Neuronal stem cell (in vitro differentiated cells): Measurements from ENCODE around the gene ZBTB45. TPM values are rescaled to one million over a fixed set of nuclear protein-coding genes. Genes with fewer than 3 reads are reported as not detected.
A peak's percentile ranks its signal among the peaks of the same experiment; 100 is the strongest.

Experiments
- DNase-seq: peaks from one replicate; pipeline ENCODE4 v3.0.0-alpha.2; 2013; ENCODE audit warnings: low spot score
- H2AFZ ChIP-seq: one replicate; pipeline ENCODE4 v1.6.1; 2013; ENCODE audit warnings: mild to moderate bottlenecking, low read length, inconsistent platforms
- H2AK5ac ChIP-seq: 2 replicates; pipeline ENCODE4 v1.6.1; 2013; ENCODE audit warnings: low read depth, mild to moderate bottlenecking, inconsistent platforms, low read length, moderate library complexity, mixed read lengths
- H2BK120ac ChIP-seq: 2 replicates; pipeline ENCODE4 v1.6.1; 2013; ENCODE audit warnings: low read depth, mild to moderate bottlenecking, inconsistent platforms, low read length, moderate library complexity, mixed read lengths
- H2BK12ac ChIP-seq: one replicate; pipeline ENCODE4 v1.6.1; 2013; ENCODE audit warnings: low read length, inconsistent platforms
- H2BK15ac ChIP-seq: 2 replicates; pipeline ENCODE4 v1.6.1; 2013; ENCODE audit warnings: mild to moderate bottlenecking, low read length, inconsistent platforms, mixed read lengths
- H2BK5ac ChIP-seq: one replicate; pipeline ENCODE4 v1.6.1; 2013; ENCODE audit warnings: inconsistent platforms, mild to moderate bottlenecking, low read length, moderate library complexity
- H3K14ac ChIP-seq: one replicate; pipeline ENCODE4 v1.6.1; 2013; ENCODE audit warnings: low read length, inconsistent platforms
- H3K18ac ChIP-seq: 2 replicates; pipeline ENCODE4 v1.6.1; 2013; ENCODE audit warnings: low read length, inconsistent platforms
- H3K23ac ChIP-seq: 2 replicates; pipeline ENCODE4 v1.6.1; 2013; ENCODE audit warnings: low read depth, mild to moderate bottlenecking, mixed read lengths, low read length, inconsistent platforms; ENCODE audit not compliant: poor library complexity
- H3K27ac ChIP-seq: replicated peaks from 3 replicates; pipeline ENCODE4 v1.5.1; 2013; ENCODE audit warnings: low read length, inconsistent platforms
- H3K27me3 ChIP-seq, 3 experiments: 2 replicates each; pipeline ENCODE4 v1.6.1; 2013; ENCODE audit warnings: low read length in 3 of 3, mild to moderate bottlenecking in 2 of 3, inconsistent platforms in 1 of 3, low read depth in 1 of 3, mixed read lengths in 1 of 3, moderate library complexity in 1 of 3; ENCODE audit not compliant: control insufficient read depth in 3 of 3, insufficient read depth in 3 of 3
- H3K36me3 ChIP-seq, 2 donors: replicated peaks in 1 of 2; 2 replicates each; pipeline ENCODE4 v1.6.1; 2013; ENCODE audit warnings: low read length in 2 of 2; ENCODE audit not compliant: control insufficient read depth in 2 of 2, insufficient read depth in 2 of 2
- H3K4ac ChIP-seq: 2 replicates; pipeline ENCODE4 v1.6.1; 2013; ENCODE audit warnings: inconsistent platforms, mild to moderate bottlenecking, low read length, moderate library complexity
- H3K4me1 ChIP-seq, 2 donors: 1 replicate in 1 of 2; 2 replicates in 1 of 2; pipeline ENCODE4 v1.6.1; 2013; ENCODE audit warnings: low read length in 2 of 2, low read depth in 1 of 2; ENCODE audit not compliant: control insufficient read depth in 2 of 2, insufficient read depth in 1 of 2
- H3K4me2 ChIP-seq: one replicate; pipeline ENCODE4 v1.6.1; 2013; ENCODE audit warnings: mild to moderate bottlenecking, low read length, inconsistent platforms; ENCODE audit not compliant: insufficient read depth, poor library complexity, severe bottlenecking
- H3K4me3 ChIP-seq, 2 donors: 2 replicates each; pipeline ENCODE4 v1.5.1; 2013; ENCODE audit warnings: low read length in 2 of 2, mild to moderate bottlenecking in 2 of 2, inconsistent platforms in 1 of 2, moderate library complexity in 1 of 2
- H3K79me1 ChIP-seq: one replicate; pipeline ENCODE4 v1.6.1; 2013; ENCODE audit warnings: low read depth, mild to moderate bottlenecking, inconsistent platforms, low read length, moderate library complexity
- H3K9ac ChIP-seq: one replicate; pipeline ENCODE4 v1.6.1; 2013; ENCODE audit warnings: mild to moderate bottlenecking, low read depth, low read length, inconsistent platforms; ENCODE audit not compliant: poor library complexity
- H3K9me3 ChIP-seq, 2 donors: replicated peaks in 1 of 2; 2 replicates each; pipeline versions ENCODE3 to v1.6.1; 2013; ENCODE audit warnings: low read length in 2 of 2, mild to moderate bottlenecking in 2 of 2, inconsistent platforms in 1 of 2, low read depth in 1 of 2, mixed read lengths in 1 of 2, moderate library complexity in 1 of 2; ENCODE audit not compliant: control insufficient read depth in 2 of 2, insufficient read depth in 1 of 2
- H4K8ac ChIP-seq: one replicate; pipeline ENCODE4 v1.6.1; 2013; ENCODE audit warnings: low read depth, mild to moderate bottlenecking, inconsistent platforms, low read length, moderate library complexity
- H4K91ac ChIP-seq: one replicate; pipeline ENCODE4 v1.6.1; 2013; ENCODE audit warnings: low read length, low read depth, mild to moderate bottlenecking, inconsistent platforms; ENCODE audit not compliant: poor library complexity
- WGBS, 2 donors: extraction: QIAGEN DNeasy Blood & Tissue Kit; methylation state at CpG; one replicate each; pipeline ENCODE4 v1.1.7; 2013; ENCODE audit warnings: missing lambda C conversion rate in 2 of 2, mixed read lengths in 1 of 2; ENCODE audit not compliant: insufficient read length in 2 of 2, insufficient replicate concordance in 1 of 2; ENCODE audit errors: extremely low coverage in 2 of 2; 5-methylcytosine and 5-hydroxymethylcytosine counted together
- polyA plus RNA-seq, 2 experiments: library from polyadenylated mRNA; stranded (reverse); fragments of 200-250 nt; gene quantifications; one replicate each; pipeline ENCODE4 v1.2.3, GENCODE V29; 2013

Gene ZBTB45
- polyA plus RNA-seq (2013, experiment 1 of 2): 14.3 TPM
- 14.8 TPM for polyA plus RNA-seq (2013, experiment 2 of 2)

GRCh38 chr19:58519355-58520256 is at the start of gene ZBTB45:
ZBTB45 (minus strand) TSS chr19:58519810; CDS start chr19:58517673, 2,137 bp downstream.
- peaks cover 14% of the 10 kb centered on the region for H3K79me1 ChIP-seq
- H3K27me3 ChIP-seq: no peaks in the 10 kb centered on the region
- peak within 1 kb of the TSS; percentile 94 for H3K27ac ChIP-seq
- peak within 1 kb of the TSS; percentile 75 for H2BK15ac ChIP-seq
- H4K8ac ChIP-seq: no peak within 1 kb of the TSS
- peak within 1 kb of the TSS; percentile 99 for H3K9ac ChIP-seq
- H2AFZ ChIP-seq: peak within 1 kb of the TSS; percentile 90
- H2BK5ac ChIP-seq: peak within 1 kb of the TSS; percentile 93
- H3K9me3 ChIP-seq: no peaks in the 10 kb centered on the region
- peak within 1 kb of the TSS; percentile 99 for H2AK5ac ChIP-seq
- H3K4me3 ChIP-seq: peak within 1 kb of the TSS; percentile 53 to 89
- H3K4me1 ChIP-seq: peaks cover 9 to 12% of the 10 kb centered on the region in 2 donors
- H3K14ac ChIP-seq: peak within 1 kb of the TSS; percentile 85
- H3K36me3 ChIP-seq: peaks cover 19 to 27% of the 10 kb centered on the region in 2 donors
- peak within 1 kb of the TSS; percentile 85 for H4K91ac ChIP-seq
- peak within 1 kb of the TSS; percentile 58 for H2BK12ac ChIP-seq
- H3K23ac ChIP-seq: peak within 1 kb of the TSS; percentile 98
- peak within 1 kb of the TSS; percentile 85 for H3K4me2 ChIP-seq
- peak within 1 kb of the TSS; percentile 72 for H2BK120ac ChIP-seq
- no CpG with 5 or more reads among the region's 87 CpGs for WGBS, 2 donors
- peak; percentile 90 for DNase-seq
- peak within 1 kb of the TSS; percentile 99 for H3K4ac ChIP-seq
- H3K18ac ChIP-seq: peak within 1 kb of the TSS; percentile 99

- Histone ChIP-seq H2BK12ac (no peak overlapping the region), H3K4ac (no peak overlapping the region), H3K79me1 (peaks cover 2% of the 10 kb centered on the region), H3K23ac (no peak overlapping the region), H4K91ac (no peak overlapping the region), H2AFZ (no peak overlapping the region), H2BK120ac (no peak overlapping the region), H3K36me3 (peaks cover 30 to 55% of the 10 kb centered on the region in 2 donors), H3K9me3 (no peaks in the 10 kb centered on the region), H3K4me3 (no peak overlapping the region), H2AK5ac (no peak overlapping the region), H3K9ac (peak overlapping the region; percentile 50), H3K18ac (no peak overlapping the region), H3K4me1 (peaks cover 5 to 7% of the 10 kb centered on the region in 2 donors), H3K4me2 (no peak overlapping the region), H2BK5ac (no peak overlapping the region), H3K27me3 (peaks cover 0 to 2% (median 0%) of the 10 kb centered on the region in 3 experiments), H3K27ac (no peak overlapping the region), H2BK15ac (peak overlapping the region; percentile 13), H3K14ac (no peak overlapping the region), H4K8ac (no peak overlapping the region)
- DNase-seq: no peak
- no CpG with 5 or more reads among the region's 4 CpGs for WGBS, 2 donors
These were observed 49.0 kb upstream of the ZBTB45 start for GRCh38 chr19:58568453-58569130.

- Histone ChIP-seq H3K18ac (no peak overlapping the region), H3K23ac (no peak overlapping the region), H2BK12ac (no peak overlapping the region), H2BK15ac (no peak overlapping the region), H3K4ac (no peak overlapping the region), H3K27me3 (peaks cover 0 to 17% (median 0%) of the 10 kb centered on the region in 3 experiments), H3K14ac (no peak overlapping the region), H2BK5ac (no peak overlapping the region), H4K8ac (no peak overlapping the region), H2BK120ac (no peak overlapping the region), H3K4me1 (peaks cover under 1 to 15% of the 10 kb centered on the region in 2 donors), H4K91ac (no peak overlapping the region), H3K4me3 (no peak overlapping the region), H3K36me3 (peaks cover 30 to 68% of the 10 kb centered on the region in 2 donors), H3K9ac (no peak overlapping the region), H2AK5ac (no peak overlapping the region), H2AFZ (no peak overlapping the region), H3K27ac (no peak overlapping the region), H3K4me2 (no peak overlapping the region), H3K79me1 (peaks cover 2% of the 10 kb centered on the region), H3K9me3 (peaks cover 0 to 2% of the 10 kb centered on the region in 2 donors)
- DNase-seq: no peak
- WGBS, 2 donors: no CpG with 5 or more reads among the region's 5 CpGs
These were observed 47.4 kb upstream of the ZBTB45 start for GRCh38 chr19:58566989-58567388.

GRCh38 chr19:58563823-58564222 is 44.2 kb upstream of the ZBTB45 start:
- H3K27ac ChIP-seq: no peak overlapping the region
- H4K91ac ChIP-seq: no peak overlapping the region

More at GRCh38 chr19:58563823-58564222, 44.2 kb upstream of the ZBTB45 start:
- peaks cover 0 to 22% (median 0%) of the 10 kb centered on the region in 3 experiments for H3K27me3 ChIP-seq
- no peak overlapping the region for H2BK15ac ChIP-seq
- no peak overlapping the region for H2BK12ac ChIP-seq
- no peak overlapping the region for H2AFZ ChIP-seq
- no peak overlapping the region for H4K8ac ChIP-seq
- H3K9ac ChIP-seq: no peak overlapping the region
- no CpG with 5 or more reads among the region's 6 CpGs for WGBS, 2 donors
- H3K4me3 ChIP-seq: no peak overlapping the region
- no peak overlapping the region for H3K18ac ChIP-seq
- DNase-seq: no peak
- peaks cover 0 to 6% of the 10 kb centered on the region in 2 donors for H3K9me3 ChIP-seq
- H3K79me1 ChIP-seq: peaks cover 2% of the 10 kb centered on the region
- no peak overlapping the region for H3K4me2 ChIP-seq
- H3K4me1 ChIP-seq: peaks cover 8 to 19% of the 10 kb centered on the region in 2 donors
- H2BK120ac ChIP-seq: no peak overlapping the region
- no peak overlapping the region for H3K14ac ChIP-seq
- no peak overlapping the region for H2AK5ac ChIP-seq
- peaks cover 8 to 49% of the 10 kb centered on the region in 2 donors for H3K36me3 ChIP-seq
- no peak overlapping the region for H2BK5ac ChIP-seq
- H3K4ac ChIP-seq: no peak overlapping the region
- peak overlapping the region; percentile 49 for H3K23ac ChIP-seq
